Left lung (tissue), 10 donors: Measurements from ENCODE around the gene NRAP. TPM values are rescaled to one million over a fixed set of nuclear protein-coding genes. Genes with fewer than 3 reads are reported as not detected.

Source experiments
- ATAC-seq: fragments of 200-7000 bp; cut with Tn5 transposase; one replicate; pipeline ENCODE4 v1.9.1; 2020; ENCODE audit warnings: moderate library complexity
- DNase-seq, 4 donors: peaks; one replicate each; pipeline ENCODE4 v3.0.0-alpha.2; 2013 to 2020
- H3K27ac ChIP-seq, 2 donors: fragments of 200-600 bp; sonication (generic) in 1 of 2; one replicate each; pipeline versions ENCODE4 v1.5.0 to v1.8.0; 2020 to 2021
- H3K27me3 ChIP-seq, 2 donors: fragments of 200-600 bp; sonication (generic) in 1 of 2; one replicate each; pipeline versions ENCODE4 v1.5.0 to v1.8.0; 2020 to 2021
- H3K36me3 ChIP-seq, 2 donors: fragments of 200-600 bp; sonication (generic) in 1 of 2; one replicate each; pipeline versions ENCODE4 v1.5.0 to v1.8.0; 2020 to 2021
- H3K4me1 ChIP-seq, 2 donors: fragments of 200-600 bp; one replicate each; pipeline ENCODE4 v1.8.0; 2021
- H3K4me3 ChIP-seq, 2 donors: fragments of 200-600 bp; sonication (generic) in 1 of 2; one replicate each; pipeline versions ENCODE4 v1.5.0 to v1.8.0; 2020 to 2021; ENCODE audit warnings: mild to moderate bottlenecking in 1 of 2
- H3K9me3 ChIP-seq, 2 donors: fragments of 200-600 bp; sonication (generic) in 1 of 2; one replicate each; pipeline versions ENCODE4 v1.5.0 to v1.8.0; 2020 to 2021
- intact Hi-C, 2 donors: fragments of 100-400 bp; cut with DNase I; formaldehyde crosslinking; loops; one replicate each; pipeline versions ENCODE4 v1.11.2 to v1.14.2; 2022
- polyA plus RNA-seq, 6 donors: library from polyadenylated mRNA; unstranded; fragments of 120-200 nt; gene quantifications; one replicate each; pipeline ENCODE4 v1.2.1, GENCODE V29; 2013; ENCODE audit not compliant: insufficient read length in 6 of 6
- total RNA-seq, 2 donors: library from RNA; stranded (reverse); fragmentation: NEBNext Ultra II Directional; extraction: Animal tissue kit (Norgen Biotek cat#: 25700); gene quantifications; one replicate each; pipeline ENCODE4 v1.2.1, GENCODE V29; 2021
- TF ChIP-seq, protein P1 (sequence below), 2 donors: fragments of 200-600 bp; sonication (generic) in 1 of 2; IDR thresholded peaks; one replicate each; pipeline versions ENCODE4 v1.5.0 to v1.8.0; 2021; ENCODE audit warnings: antibody characterized with exemption in 2 of 2
- donor health status: DM: no; HTN: yes; CAD: no.
- donor health status: DM: no; HTN: no; CAD: no.

The NRAP gene
- total and polyA plus RNA-seq, 8 donors = 0.03 to 0.26 (median 0.07) TPM; not detected in 4

DNA sequence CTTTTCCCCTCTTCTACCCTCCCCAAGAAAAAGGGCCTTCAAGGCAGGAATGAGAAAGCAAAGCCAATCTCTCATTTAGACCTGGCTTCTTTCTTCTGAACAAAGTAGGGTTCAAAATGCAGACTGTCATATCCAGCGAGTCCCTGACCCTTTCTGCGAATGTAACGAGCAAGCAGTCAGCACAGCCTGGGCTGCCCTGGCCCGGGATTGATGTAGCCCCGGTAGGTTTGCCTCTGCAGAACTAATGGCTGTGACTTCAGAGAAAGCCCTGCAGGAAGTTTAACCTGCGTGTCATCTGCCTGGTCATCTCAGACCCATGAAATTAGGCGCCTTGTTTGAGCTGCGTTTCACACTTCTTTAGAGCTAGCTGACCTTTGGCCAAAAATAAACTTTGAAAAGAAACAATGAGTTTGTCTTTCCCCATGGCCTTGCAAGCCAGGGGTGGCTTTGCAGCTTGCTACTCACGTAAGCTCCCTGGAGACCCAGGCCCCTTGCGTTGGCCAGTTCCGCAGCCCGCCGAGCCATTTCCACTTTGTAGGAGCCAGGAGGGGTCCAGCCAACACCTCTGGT, 74.6 kb downstream of the NRAP start:
- TF ChIP-seq, protein P1, sequence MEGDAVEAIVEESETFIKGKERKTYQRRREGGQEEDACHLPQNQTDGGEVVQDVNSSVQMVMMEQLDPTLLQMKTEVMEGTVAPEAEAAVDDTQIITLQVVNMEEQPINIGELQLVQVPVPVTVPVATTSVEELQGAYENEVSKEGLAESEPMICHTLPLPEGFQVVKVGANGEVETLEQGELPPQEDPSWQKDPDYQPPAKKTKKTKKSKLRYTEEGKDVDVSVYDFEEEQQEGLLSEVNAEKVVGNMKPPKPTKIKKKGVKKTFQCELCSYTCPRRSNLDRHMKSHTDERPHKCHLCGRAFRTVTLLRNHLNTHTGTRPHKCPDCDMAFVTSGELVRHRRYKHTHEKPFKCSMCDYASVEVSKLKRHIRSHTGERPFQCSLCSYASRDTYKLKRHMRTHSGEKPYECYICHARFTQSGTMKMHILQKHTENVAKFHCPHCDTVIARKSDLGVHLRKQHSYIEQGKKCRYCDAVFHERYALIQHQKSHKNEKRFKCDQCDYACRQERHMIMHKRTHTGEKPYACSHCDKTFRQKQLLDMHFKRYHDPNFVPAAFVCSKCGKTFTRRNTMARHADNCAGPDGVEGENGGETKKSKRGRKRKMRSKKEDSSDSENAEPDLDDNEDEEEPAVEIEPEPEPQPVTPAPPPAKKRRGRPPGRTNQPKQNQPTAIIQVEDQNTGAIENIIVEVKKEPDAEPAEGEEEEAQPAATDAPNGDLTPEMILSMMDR (IDR thresholded peaks at IDR 0.05) = no peak
- no peaks in the 10 kb centered on the region for H3K27me3 ChIP-seq
- H3K4me3 ChIP-seq = no peak overlapping the region
- no peak for ATAC-seq
- no peak overlapping the region for H3K27ac ChIP-seq
- H3K9me3 ChIP-seq = no peaks in the 10 kb centered on the region
- no peaks in the 10 kb centered on the region for H3K4me1 ChIP-seq
- no peaks in the 10 kb centered on the region for H3K36me3 ChIP-seq
- intact Hi-C loops = no loop called here
- DNase-seq = no peak

DNA sequence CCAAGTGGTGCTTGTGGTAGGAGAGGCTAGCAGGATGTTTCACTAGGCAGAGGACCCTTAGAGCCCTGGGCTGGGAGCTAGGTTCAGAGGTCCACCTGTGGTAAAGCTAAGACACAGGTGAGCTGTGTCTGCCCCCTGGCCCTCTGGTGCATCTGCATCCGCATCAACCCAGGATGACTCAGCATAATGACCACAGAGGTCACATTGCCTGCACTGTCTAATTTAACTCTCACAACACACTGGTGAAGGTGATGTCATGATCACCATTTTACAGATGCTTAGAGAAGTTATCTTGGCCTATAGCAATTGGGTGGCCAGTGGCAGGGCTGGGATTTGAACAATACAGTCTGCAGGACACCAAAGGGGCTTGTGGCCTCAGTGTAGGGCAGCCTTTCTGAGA, 77.9 kb downstream of the NRAP start:
- TF ChIP-seq, protein P1 (IDR thresholded peaks at IDR 0.05) = no peak
- ATAC-seq = no peak
- no peak for DNase-seq
- Histone ChIP-seq H3K4me3 (no peak overlapping the region), H3K4me1 (no peaks in the 10 kb centered on the region), H3K9me3 (no peaks in the 10 kb centered on the region), H3K27ac (no peak overlapping the region), H3K36me3 (no peaks in the 10 kb centered on the region), H3K27me3 (peaks cover 0 to 5% of the 10 kb centered on the region in 2 donors)
- intact Hi-C loops = no loop called here

DNA sequence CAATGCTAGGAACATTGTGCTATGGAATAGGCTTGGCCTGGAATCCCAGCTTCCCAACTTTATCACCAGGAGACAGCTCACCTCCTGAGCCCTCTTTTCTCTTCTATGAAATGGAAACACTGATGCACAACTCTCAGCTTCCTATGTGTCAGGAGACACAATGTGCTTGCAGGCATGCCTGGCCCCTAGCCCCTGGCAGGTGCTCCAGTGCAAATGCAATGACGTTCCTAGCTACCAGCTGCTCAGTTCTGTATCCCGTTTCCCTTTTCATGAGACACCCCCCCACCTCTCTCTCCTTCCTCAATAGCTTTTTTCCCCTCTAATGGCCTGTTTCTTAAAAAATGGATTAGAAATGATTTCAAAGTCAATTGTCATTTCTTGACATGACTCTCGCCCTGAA, 80.3 kb downstream of the NRAP start:
- Histone ChIP-seq H3K9me3 (no peaks in the 10 kb centered on the region), H3K27me3 (peaks cover 0 to 9% of the 10 kb centered on the region in 2 donors), H3K27ac (no peak overlapping the region), H3K4me3 (no peak overlapping the region), H3K36me3 (no peaks in the 10 kb centered on the region), H3K4me1 (no peaks in the 10 kb centered on the region)
- DNase-seq = no peak
- no peak for ATAC-seq
- intact Hi-C loops = no loop called here
- TF ChIP-seq, protein P1 (IDR thresholded peaks at IDR 0.05) = no peak

DNA sequence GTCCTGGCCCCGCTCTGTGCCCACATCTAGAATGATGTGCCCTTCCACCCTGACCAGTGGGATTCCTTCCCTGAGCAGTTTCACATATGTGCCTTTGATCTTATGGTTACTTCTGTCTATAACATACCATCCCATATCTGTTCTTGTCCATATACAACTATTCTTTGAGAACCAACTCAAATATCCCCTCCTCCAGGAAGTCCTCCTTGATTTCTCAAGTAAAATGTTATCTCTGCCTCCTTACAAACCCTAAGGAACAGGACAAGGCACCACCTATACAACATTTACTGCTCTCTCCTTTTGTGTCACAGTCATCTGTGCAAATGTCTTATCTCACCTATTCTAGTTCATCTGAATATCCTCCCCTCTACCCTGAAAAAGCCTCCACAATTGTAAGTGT, 82.7 kb downstream of the NRAP start:
- Histone ChIP-seq H3K4me1 (no peaks in the 10 kb centered on the region), H3K4me3 (no peak overlapping the region)
- DNase-seq = no peak

DNA sequence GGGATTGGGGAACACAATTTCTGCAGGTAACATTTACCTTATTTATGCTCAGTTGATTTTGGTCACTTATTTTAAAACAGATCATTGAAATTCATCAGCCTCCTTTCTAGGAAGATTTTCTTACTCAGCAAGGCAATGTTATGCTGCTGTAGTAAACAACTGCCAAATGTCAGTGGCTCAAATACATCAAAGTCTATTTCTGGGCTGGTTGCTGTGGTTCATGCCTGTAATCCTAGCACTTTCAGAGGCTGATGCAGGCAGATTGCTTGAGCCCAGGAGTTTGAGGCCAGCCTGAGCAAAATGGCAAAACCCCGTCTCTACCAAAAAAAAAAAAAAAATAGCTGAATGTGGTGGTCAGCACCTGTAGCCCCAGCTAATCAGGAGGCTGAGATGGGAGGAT, 85.1 kb downstream of the NRAP start:
- TF ChIP-seq, protein P1 (IDR thresholded peaks at IDR 0.05) = no peak

More for the DNA sequence above, 82.7 kb downstream of the NRAP start:
- no peaks in the 10 kb centered on the region for H3K9me3 ChIP-seq
- H3K36me3 ChIP-seq = no peaks in the 10 kb centered on the region
- intact Hi-C loops = no loop called here
- ATAC-seq = no peak
- H3K27ac ChIP-seq = no peak overlapping the region
- TF ChIP-seq, protein P1 (IDR thresholded peaks at IDR 0.05) = no peak
- H3K27me3 ChIP-seq = peaks cover 0 to 9% of the 10 kb centered on the region in 2 donors

More for the DNA sequence above, 85.1 kb downstream of the NRAP start:
- DNase-seq = no peak
- Histone ChIP-seq H3K9me3 (no peaks in the 10 kb centered on the region), H3K4me3 (no peak overlapping the region), H3K36me3 (no peaks in the 10 kb centered on the region), H3K4me1 (no peaks in the 10 kb centered on the region), H3K27me3 (peaks cover 0 to 9% of the 10 kb centered on the region in 2 donors), H3K27ac (no peak overlapping the region)
- ATAC-seq = no peak
- intact Hi-C loops = no loop called here
